ENCODE data around the gene SLC38A10.

DNA sequence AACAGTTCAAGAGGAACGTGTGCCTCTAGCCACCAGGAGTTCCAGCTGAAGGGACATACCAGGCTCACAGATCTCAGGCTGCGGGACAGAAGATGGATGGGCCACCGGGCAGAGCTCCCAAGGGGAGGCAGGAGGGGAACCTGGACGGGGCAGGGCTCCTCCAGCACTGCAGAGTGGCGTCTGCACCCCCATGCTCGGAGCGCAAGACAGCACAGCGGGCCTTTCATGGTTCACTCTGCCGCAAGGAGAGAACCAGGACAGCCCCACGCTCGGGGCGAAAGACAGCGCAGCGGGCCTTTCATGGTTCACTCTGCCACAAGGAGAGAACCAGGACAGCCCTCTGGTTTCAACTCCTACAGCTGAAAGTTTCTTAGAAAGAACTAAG lies 20.6 kb downstream of the SLC38A10 start:
- TF ChIP-seq, protein P1, sequence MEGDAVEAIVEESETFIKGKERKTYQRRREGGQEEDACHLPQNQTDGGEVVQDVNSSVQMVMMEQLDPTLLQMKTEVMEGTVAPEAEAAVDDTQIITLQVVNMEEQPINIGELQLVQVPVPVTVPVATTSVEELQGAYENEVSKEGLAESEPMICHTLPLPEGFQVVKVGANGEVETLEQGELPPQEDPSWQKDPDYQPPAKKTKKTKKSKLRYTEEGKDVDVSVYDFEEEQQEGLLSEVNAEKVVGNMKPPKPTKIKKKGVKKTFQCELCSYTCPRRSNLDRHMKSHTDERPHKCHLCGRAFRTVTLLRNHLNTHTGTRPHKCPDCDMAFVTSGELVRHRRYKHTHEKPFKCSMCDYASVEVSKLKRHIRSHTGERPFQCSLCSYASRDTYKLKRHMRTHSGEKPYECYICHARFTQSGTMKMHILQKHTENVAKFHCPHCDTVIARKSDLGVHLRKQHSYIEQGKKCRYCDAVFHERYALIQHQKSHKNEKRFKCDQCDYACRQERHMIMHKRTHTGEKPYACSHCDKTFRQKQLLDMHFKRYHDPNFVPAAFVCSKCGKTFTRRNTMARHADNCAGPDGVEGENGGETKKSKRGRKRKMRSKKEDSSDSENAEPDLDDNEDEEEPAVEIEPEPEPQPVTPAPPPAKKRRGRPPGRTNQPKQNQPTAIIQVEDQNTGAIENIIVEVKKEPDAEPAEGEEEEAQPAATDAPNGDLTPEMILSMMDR (conservative IDR thresholded peaks at IDR 0.05; ENCODE audit: low read depth, low read length) = no peak
- no peak for TF ChIP-seq EZH2 (IDR thresholded peaks at IDR 0.05; ENCODE audit: borderline replicate concordance, low read depth, low read length, poor library complexity, severe bottlenecking)
